Muscle layer of colon (tissue), 2 donors: ENCODE data around the gene KIF21A.

Experiments
- H3K27ac ChIP-seq: one replicate; pipeline ENCODE4 v1.7.0; 2013; ENCODE audit warnings: low read depth, mild to moderate bottlenecking, low read length, moderate library complexity
- H3K27me3 ChIP-seq, 2 donors: one replicate each; pipeline ENCODE4 v1.7.0; 2013; ENCODE audit warnings: low read length in 2 of 2, mild to moderate bottlenecking in 2 of 2; ENCODE audit not compliant: insufficient read depth in 2 of 2, control insufficient read depth in 1 of 2
- H3K36me3 ChIP-seq: one replicate; pipeline ENCODE4 v1.7.0; 2013; ENCODE audit warnings: mild to moderate bottlenecking, low read length; ENCODE audit not compliant: insufficient read depth
- H3K4me1 ChIP-seq: one replicate; pipeline ENCODE4 v1.7.0; 2013; ENCODE audit warnings: mild to moderate bottlenecking, low read length; ENCODE audit not compliant: insufficient read depth
- H3K4me3 ChIP-seq, 2 donors: one replicate each; pipeline ENCODE4 v1.7.0; 2013; ENCODE audit warnings: low read length in 2 of 2, low read depth in 1 of 2, mild to moderate bottlenecking in 1 of 2, moderate library complexity in 1 of 2
- H3K9ac ChIP-seq: one replicate; pipeline ENCODE4 v1.7.0; 2013; ENCODE audit warnings: low read length
- H3K9me3 ChIP-seq: one replicate; pipeline ENCODE4 v1.7.0; 2013; ENCODE audit warnings: mild to moderate bottlenecking, low read length
- donor health status: abdominal sarcoma.
- donor health status: Adenocarcinoma of cecum.

KIF21A gene

DNA sequence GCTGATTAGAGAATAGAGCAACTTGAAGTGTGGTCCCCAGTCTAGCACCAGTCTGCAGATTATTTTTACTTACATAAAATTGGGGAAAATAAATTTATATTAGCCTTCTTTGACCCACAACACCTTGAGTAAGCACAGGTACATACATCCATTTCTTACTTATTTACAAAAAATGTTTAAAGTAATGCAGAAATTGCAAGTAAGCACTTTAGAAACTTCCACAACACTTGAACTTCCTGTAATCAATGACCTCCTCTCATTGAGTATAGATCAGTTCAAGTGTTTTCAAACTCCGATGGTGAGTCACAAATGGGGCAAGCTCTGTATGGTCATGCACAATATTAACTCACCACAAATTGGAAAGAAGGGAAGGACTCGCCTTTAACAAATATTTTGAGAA is 83.3 kb downstream of the KIF21A start:
- Histone ChIP-seq H3K36me3 (peaks cover 7% of the 10 kb centered on the region), H3K9ac (no peak overlapping the region), H3K27ac (no peak overlapping the region), H3K9me3 (no peaks in the 10 kb centered on the region), H3K4me1 (no peaks in the 10 kb centered on the region), H3K4me3 (no peak overlapping the region), H3K27me3 (no peaks in the 10 kb centered on the region)

- H3K36me3 ChIP-seq, result peaks cover 7% of the 10 kb centered on the region
- H3K4me3 ChIP-seq, result no peak overlapping the region
- H3K4me1 ChIP-seq, result no peaks in the 10 kb centered on the region
- no peak overlapping the region for H3K9ac ChIP-seq
- no peaks in the 10 kb centered on the region for H3K27me3 ChIP-seq
- no peak overlapping the region for H3K27ac ChIP-seq
- H3K9me3 ChIP-seq, result no peaks in the 10 kb centered on the region
These were observed 85.9 kb downstream of the KIF21A start for GRCh38 chr12:39357041-39357440.

- Histone ChIP-seq H3K9me3 (no peaks in the 10 kb centered on the region), H3K4me1 (no peaks in the 10 kb centered on the region), H3K27ac (no peak overlapping the region)
These were observed 87.1 kb downstream of the KIF21A start for GRCh38 chr12:39355841-39356240.

GRCh38 chr12:39354955-39355354 is 88.0 kb downstream of the KIF21A start:
- no peaks in the 10 kb centered on the region for H3K9me3 ChIP-seq
- no peaks in the 10 kb centered on the region for H3K27me3 ChIP-seq
- no peak overlapping the region for H3K4me3 ChIP-seq
- H3K4me1 ChIP-seq, result no peaks in the 10 kb centered on the region
- H3K9ac ChIP-seq, result no peak overlapping the region
- H3K36me3 ChIP-seq, result peaks cover 7% of the 10 kb centered on the region
- no peak overlapping the region for H3K27ac ChIP-seq

More at GRCh38 chr12:39355841-39356240, 87.1 kb downstream of the KIF21A start:
- Histone ChIP-seq H3K27me3 (no peaks in the 10 kb centered on the region), H3K36me3 (peaks cover 7% of the 10 kb centered on the region), H3K9ac (no peak overlapping the region), H3K4me3 (no peak overlapping the region)

DNA sequence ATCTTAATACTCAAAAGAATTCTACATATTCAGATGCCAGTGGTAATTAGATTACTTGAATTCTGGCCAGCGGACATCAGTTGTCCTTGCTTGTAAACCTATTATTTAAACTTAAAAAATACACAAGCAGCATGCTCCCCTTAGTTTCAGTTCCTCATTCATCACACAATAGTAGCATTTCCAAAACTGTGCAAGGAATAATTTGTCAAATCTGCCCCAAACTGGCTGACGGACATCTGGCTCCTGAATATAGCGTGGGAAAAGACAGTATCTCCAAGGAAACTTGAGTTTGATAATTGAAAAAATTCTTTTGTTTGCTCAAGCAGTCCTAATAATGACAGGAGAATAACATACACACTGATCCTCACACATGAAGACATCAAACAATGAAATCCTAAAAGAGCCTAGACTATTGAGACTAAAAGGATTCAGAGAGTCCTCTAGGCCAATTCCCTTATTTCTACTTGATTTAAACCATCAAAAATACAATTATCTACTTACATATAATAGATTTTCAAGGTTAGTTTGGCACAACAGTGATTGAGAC is 90.4 kb downstream of the KIF21A start:
- H3K4me1 ChIP-seq, result no peaks in the 10 kb centered on the region
- H3K27ac ChIP-seq, result no peak overlapping the region
- H3K36me3 ChIP-seq, result peaks cover 7% of the 10 kb centered on the region
- no peak overlapping the region for H3K4me3 ChIP-seq
- no peaks in the 10 kb centered on the region for H3K9me3 ChIP-seq
- no peaks in the 10 kb centered on the region for H3K27me3 ChIP-seq
- no peak overlapping the region for H3K9ac ChIP-seq

- H3K4me3 ChIP-seq, result no peak overlapping the region
- H3K27me3 ChIP-seq, result no peaks in the 10 kb centered on the region
- H3K36me3 ChIP-seq, result peaks cover 3% of the 10 kb centered on the region
- H3K9ac ChIP-seq, result no peak overlapping the region
- H3K9me3 ChIP-seq, result no peaks in the 10 kb centered on the region
- no peak overlapping the region for H3K27ac ChIP-seq
- no peaks in the 10 kb centered on the region for H3K4me1 ChIP-seq
These were observed 91.8 kb downstream of the KIF21A start for GRCh38 chr12:39351153-39351552.

- Histone ChIP-seq H3K9me3 (no peaks in the 10 kb centered on the region), H3K36me3 (no peaks in the 10 kb centered on the region), H3K4me1 (no peaks in the 10 kb centered on the region), H3K9ac (no peak overlapping the region), H3K4me3 (no peak overlapping the region), H3K27me3 (no peaks in the 10 kb centered on the region), H3K27ac (no peak overlapping the region)
These were observed 93.8 kb downstream of the KIF21A start for GRCh38 chr12:39348941-39349626.

GRCh38 chr12:39348523-39348922 is 94.4 kb downstream of the KIF21A start:
- Histone ChIP-seq H3K36me3 (no peaks in the 10 kb centered on the region), H3K4me1 (no peaks in the 10 kb centered on the region), H3K9me3 (no peaks in the 10 kb centered on the region), H3K9ac (no peak overlapping the region), H3K27me3 (no peaks in the 10 kb centered on the region), H3K27ac (no peak overlapping the region), H3K4me3 (no peak overlapping the region)

DNA sequence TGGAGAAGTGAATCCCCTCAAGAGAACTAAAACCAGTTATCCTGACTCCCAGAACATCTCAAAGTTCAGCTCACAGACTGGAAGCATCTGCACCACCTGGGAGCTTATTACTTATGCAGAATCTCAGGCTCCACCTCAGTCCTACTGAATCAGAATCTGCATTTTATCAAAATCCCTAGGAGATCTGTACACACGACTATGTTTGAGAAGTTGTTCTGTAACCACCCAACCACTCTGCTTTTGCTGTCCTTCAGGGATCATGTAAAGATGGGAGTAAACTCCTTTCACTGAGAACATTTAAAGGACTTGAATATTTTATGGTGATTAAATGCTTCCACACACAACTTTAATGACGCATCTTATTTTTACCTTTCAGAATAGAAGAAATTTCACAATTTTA is 98.0 kb downstream of the KIF21A start:
- H3K4me1 ChIP-seq, result no peaks in the 10 kb centered on the region
- no peak overlapping the region for H3K4me3 ChIP-seq
- peaks cover 4% of the 10 kb centered on the region for H3K36me3 ChIP-seq
- H3K9me3 ChIP-seq, result no peaks in the 10 kb centered on the region
- H3K27ac ChIP-seq, result no peak overlapping the region
- no peaks in the 10 kb centered on the region for H3K27me3 ChIP-seq
- H3K9ac ChIP-seq, result no peak overlapping the region

GRCh38 chr12:39343665-39344064 is 99.3 kb downstream of the KIF21A start:
- Histone ChIP-seq H3K27ac (no peak overlapping the region), H3K4me3 (no peak overlapping the region), H3K4me1 (no peaks in the 10 kb centered on the region), H3K36me3 (peaks cover 4% of the 10 kb centered on the region), H3K9ac (no peak overlapping the region), H3K27me3 (no peaks in the 10 kb centered on the region), H3K9me3 (no peaks in the 10 kb centered on the region)

DNA sequence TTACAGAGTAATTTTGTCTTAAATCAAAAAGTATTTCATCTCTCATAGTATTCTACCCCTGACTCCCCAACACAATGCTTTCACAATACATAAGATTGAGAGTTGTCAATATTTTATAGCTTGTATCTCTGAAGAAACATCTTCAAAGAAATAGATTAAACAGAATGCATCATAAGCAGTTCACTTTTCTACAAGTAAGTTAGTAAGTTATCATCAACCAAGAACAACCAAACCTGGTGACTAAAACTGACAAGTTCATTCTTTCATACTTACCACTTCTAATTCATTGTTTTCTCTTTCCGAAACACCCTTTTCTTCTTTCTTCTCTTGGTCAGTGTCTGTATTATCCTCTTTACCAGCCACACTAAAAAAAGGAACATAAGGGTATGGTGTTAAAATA is 101.2 kb downstream of the KIF21A start:
- Histone ChIP-seq H3K4me3 (no peak overlapping the region), H3K27ac (no peak overlapping the region)

DNA sequence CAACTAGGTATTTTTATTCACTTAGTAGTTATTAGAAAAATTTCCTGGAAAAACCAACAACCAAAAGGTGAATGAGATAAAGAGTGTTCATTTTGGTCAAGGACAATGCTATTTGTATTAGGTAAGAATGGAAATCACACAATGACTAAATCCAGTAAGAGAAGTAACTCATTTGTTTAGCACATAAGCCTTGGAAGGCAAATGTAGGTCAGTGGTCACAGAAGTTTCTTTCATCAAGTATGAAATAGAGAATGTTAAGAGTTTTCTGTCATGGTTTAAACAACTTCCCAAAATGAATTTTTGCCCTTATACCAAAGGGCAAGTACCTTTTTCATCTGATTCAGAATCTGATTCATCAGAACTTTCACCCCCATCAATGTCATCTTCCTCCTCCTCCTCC is 101.7 kb downstream of the KIF21A start:
- Histone ChIP-seq H3K36me3 (peaks cover 4% of the 10 kb centered on the region), H3K4me3 (no peak overlapping the region)

More for the DNA sequence above, 101.2 kb downstream of the KIF21A start:
- Histone ChIP-seq H3K36me3 (peaks cover 4% of the 10 kb centered on the region), H3K9ac (no peak overlapping the region), H3K4me1 (no peaks in the 10 kb centered on the region), H3K9me3 (no peaks in the 10 kb centered on the region), H3K27me3 (no peaks in the 10 kb centered on the region)

More for the DNA sequence above, 101.7 kb downstream of the KIF21A start:
- H3K9me3 ChIP-seq, result no peaks in the 10 kb centered on the region
- no peaks in the 10 kb centered on the region for H3K4me1 ChIP-seq
- H3K27me3 ChIP-seq, result no peaks in the 10 kb centered on the region
- no peak overlapping the region for H3K27ac ChIP-seq
- H3K9ac ChIP-seq, result no peak overlapping the region
